GM12872 (cell line): ENCODE results near the gene CLEC16A.

Source experiments
- TF ChIP-seq, protein P1 (sequence below): IDR thresholded peaks from 3 replicates; pipeline ENCODE4 v1.5.1; 2011; ENCODE audit warnings: low read depth, mild to moderate bottlenecking, low read length, moderate library complexity; ENCODE audit not compliant: insufficient read depth

Gene CLEC16A

DNA sequence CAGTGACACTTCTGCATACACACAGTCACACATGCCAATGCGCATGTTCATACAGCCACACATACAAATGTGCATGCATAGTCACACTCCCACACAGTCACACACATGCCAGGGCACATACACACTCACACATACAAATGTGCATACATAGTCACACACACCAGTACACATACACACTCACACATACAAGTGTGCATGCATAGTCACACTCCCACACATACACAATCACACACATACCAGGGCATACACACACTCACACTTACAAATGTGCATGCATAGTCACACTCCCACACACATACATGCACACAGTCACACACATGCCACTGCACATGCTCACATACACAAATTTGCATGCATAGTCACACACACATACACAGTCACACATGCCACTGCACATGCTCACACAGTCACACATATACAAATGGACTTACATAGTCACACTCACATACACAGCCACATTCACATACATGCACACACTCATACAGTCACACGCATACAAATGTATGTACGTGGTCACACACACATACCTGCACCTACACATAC, 227.5 kb downstream of the CLEC16A start:
- TF ChIP-seq, protein P1, sequence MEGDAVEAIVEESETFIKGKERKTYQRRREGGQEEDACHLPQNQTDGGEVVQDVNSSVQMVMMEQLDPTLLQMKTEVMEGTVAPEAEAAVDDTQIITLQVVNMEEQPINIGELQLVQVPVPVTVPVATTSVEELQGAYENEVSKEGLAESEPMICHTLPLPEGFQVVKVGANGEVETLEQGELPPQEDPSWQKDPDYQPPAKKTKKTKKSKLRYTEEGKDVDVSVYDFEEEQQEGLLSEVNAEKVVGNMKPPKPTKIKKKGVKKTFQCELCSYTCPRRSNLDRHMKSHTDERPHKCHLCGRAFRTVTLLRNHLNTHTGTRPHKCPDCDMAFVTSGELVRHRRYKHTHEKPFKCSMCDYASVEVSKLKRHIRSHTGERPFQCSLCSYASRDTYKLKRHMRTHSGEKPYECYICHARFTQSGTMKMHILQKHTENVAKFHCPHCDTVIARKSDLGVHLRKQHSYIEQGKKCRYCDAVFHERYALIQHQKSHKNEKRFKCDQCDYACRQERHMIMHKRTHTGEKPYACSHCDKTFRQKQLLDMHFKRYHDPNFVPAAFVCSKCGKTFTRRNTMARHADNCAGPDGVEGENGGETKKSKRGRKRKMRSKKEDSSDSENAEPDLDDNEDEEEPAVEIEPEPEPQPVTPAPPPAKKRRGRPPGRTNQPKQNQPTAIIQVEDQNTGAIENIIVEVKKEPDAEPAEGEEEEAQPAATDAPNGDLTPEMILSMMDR, result no peak

DNA sequence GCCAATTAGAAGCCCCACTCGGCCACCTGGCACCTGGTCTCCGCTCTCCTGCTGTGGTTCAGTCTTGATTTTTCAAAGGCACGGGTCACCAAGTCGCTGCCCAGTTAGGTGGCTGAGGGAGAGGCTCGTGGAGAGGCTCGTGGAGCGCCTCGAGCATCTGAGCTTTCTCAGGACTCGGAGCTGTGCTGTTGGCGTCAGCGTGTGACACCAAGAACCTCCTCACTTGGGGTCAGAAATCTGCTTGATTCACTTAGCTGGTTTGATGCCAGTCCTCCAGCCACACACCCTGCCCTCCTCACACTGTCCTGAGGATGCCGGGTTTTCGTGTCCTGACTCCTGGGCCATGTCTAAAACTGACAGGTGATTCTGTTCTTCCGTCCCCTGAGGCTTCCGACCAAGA, 229.1 kb downstream of the CLEC16A start:
- TF ChIP-seq, protein P1, result no peak

DNA sequence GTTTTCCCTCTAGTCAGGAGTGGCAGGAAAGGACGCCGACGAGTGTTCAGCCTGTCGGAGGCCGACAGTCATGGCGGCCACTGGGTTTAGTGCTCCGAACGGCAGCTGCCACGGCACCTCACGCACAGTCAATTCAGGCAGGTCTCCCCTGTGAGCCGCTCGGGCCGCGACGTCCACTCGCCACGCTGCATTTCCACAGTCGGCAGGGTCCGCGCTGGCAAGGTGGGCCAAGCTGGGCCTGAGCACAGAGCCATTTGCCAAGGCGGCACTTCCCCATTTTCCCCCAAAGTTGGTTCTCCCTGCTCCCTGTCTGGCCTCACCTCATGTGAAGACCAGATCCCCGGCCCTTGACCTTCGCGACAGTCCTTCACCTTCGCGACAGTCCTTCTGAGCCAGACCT, 229.8 kb downstream of the CLEC16A start:
- TF ChIP-seq, protein P1, result no peak

DNA sequence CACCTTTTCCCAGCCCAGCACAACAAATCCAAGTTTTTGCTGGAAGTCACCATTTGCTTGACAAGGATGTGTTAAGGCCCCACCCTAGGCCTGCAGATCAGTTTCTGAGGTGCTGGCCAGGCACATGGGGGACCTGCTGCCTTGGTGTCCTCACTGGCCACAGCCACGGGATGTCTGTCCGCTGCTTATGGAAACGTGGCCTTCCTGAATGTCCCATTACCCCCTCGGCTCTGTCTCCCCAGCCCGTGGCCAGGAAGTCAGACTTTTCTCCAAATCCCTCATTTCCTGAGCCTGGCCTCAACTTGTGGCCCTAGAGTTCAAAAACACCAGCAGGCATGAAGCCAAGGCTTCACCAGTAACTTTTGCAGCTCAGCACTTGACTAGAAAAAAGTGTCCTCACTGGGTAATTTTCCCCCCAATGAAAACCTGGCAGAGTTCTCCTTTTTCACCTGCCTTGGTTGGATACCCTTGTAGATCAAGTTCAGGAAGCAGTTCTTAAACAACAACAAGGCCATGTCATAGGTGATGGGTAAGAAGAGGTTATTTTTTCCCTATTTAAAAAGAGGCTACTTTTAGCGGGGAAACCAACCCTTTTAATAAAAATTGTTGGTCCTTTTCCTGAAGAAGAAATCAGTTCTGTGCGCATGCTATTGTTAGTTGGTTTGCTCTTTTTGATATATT, 230.9 kb downstream of the CLEC16A start:
- TF ChIP-seq, protein P1, result no peak

DNA sequence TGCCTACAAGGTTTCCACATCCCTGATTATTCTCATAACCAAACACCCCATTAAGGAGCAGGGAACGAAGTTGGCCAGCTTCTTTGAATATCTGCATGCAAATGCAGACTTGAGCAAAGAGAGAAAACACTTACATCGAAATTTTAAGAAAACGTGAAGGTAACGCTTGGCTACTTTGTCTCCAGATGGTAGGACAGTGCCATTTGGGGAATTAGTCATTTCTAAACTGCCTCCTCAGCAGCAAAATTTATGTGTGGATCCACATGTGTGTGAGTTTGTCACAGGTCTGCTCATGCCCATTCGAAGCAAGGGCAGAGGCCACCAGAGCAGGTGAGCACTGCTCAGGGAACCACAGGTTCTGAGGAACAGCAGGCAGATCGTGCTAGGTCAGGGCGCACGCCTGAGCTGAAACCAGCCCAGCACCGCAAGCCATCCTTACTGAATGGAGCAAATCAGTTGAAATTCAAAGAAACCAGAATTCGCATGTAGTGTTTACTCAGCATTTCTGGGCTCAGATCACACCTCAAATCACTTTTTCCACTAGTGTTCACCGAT, 231.5 kb downstream of the CLEC16A start:
- TF ChIP-seq, protein P1, result no peak

DNA sequence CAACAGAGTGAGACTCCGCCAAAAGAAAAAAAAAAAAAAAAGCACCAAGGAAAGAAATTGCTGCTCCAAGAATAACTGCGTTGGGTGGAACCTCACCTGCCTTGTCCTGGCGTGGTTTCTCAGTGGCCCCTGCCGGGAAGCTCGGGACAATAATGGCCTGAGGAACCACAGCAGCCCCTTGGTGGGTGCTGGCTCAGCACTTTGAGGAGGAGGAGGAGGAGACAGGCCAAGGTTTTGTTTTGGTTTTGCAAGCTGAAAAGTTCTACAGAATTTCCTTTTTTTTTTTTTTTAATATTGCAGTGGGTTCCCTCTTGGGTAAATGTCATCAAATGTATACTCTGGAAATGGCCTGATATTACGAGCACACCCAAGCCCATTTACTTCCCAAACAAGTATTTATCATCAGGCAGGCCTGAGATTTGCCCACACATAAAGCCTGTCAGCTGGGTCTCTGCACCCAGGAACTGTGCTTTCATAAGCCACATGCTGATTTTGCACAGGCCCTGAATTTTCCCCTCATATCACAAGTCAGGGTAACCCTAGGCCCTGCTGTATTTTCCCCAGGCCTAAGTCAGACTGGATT, 233.3 kb downstream of the CLEC16A start:
- TF ChIP-seq, protein P1, result no peak

DNA sequence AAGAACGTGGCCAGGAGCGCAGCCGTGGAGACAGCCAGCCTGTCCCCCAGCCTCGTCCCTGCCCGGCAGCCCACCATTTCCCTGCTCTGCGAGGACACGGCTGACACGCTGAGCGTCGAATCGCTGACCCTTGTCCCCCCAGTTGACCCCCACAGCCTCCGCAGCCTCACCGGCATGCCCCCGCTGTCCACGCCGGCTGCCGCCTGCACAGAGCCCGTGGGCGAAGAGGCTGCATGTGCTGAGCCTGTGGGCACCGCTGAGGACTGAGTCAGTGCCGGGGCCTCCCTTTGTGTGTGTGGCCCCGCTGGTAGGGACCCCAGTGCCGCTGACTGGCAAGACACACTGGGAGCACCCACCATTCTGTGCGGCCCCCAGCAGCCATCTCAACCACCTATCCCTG, 234.1 kb downstream of the CLEC16A start:
- TF ChIP-seq, protein P1, result no peak
